Measurements from ENCODE around the gene DUS4L.
"Not testable (repeated sequence)": the region's sequence is repeated elsewhere in the genome, so short reads cannot be mapped to it uniquely, and the experiment has no call there.

DUS4L gene, protein sequence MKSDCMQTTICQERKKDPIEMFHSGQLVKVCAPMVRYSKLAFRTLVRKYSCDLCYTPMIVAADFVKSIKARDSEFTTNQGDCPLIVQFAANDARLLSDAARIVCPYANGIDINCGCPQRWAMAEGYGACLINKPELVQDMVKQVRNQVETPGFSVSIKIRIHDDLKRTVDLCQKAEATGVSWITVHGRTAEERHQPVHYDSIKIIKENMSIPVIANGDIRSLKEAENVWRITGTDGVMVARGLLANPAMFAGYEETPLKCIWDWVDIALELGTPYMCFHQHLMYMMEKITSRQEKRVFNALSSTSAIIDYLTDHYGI

DNA sequence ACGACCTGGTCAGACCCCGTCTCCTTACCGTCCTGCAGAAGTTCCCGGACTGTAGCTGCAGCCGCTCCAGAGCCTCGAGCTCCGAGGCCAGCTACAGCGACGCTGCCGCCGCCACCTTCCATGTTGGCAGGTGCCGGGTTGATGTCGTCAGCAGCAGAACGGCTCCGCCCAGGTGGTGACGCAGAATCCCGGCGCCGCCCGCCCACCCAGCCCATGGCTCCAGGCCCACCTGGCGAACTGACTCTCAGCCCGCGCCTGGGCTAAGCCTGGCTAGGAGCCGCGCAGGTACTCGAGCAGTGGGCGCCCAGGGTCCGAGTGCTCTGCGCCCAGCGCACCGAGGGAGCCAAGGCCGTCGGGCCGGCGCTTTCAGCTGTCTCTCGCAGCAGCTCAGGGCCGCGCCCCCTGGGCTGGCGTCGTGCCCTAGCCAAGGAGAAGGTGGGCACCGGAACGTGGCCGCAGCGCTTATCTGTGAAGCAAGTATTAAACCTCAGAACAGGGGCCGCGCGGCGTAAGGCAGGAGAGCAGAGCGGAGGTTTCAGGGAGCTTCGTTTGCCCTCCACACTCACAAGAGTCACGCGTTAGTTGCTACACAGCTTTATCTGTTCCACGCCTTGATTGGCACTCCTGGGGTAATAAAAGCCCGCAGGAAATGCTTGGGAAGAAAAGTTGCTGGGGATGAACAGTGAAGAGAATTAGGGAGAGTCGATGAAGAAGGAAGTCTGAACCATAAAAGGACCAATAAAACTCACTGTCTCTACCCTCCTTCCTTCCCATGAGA, at the start of gene DUS4L, which contains the start of gene COG5:
Gene DUS4L, plus strand, starts transcription at position 197 of the 778 bp plus-strand sequence. CDS start 3,100 bp downstream, outside the sequence.
Gene COG5, minus strand, starts transcription at position 146 of the 778 bp plus-strand sequence. Its CDS starts 24 bp downstream, at position 122.
- peak; percentile 69 for DNase-seq

DNA sequence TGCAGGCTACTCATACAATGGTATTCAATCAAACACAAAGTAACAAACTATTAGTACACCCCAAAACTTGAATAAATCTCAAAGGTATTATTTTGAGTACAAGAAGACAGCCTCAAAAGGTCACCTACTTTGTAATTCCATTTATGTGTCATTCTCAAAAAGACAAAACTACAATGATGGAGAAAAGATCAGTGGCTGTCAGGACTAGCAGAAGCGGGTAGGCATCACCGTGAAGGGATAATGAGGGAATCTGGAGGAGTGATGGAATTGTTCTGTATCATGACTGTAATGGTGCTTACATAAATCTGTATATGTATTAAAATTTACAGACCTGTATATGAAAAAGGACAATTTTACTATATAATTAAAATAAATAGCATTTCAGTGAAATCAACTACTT, 37.1 kb upstream of the DUS4L start:
- no peak for DNase-seq

DNA sequence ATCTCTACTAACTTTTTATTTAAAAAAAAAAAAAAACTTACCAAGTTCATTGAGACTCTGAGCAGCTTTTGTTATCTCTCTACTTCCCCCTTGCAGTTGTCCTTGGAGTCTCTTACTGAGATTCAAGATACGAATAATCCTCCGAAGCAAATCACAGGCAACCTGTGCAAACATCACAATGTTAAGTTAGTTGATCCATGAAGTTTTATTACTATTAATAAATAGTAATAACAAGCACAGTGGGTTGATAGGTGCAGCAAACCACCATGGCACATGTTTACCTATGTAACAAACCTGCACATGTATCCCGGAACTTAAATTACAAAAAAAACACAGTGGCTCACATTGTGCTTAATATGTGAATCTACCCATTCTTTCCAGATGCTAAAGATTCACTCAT, 36.6 kb upstream of the DUS4L start:
- DNase-seq = no peak

DNA sequence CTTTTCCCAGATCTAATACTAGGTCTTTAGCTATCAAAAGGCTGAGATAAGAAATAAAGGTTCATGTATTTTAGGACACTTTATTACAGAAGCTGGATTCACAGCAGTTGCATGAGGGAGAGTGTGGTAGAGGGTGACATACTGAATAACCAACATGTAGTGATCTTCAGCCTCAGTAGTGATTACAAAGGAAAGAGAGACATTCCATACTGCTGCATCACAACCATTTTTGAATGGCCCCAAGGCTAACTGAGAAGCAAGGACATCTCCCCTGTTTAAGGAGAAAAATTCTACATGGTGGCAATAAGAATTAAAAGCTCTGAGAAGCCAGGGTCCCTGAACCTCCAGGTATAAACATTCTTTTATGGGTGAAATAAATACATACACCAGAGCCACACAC, 35.3 kb upstream of the DUS4L start:
- no peak for DNase-seq

DNA sequence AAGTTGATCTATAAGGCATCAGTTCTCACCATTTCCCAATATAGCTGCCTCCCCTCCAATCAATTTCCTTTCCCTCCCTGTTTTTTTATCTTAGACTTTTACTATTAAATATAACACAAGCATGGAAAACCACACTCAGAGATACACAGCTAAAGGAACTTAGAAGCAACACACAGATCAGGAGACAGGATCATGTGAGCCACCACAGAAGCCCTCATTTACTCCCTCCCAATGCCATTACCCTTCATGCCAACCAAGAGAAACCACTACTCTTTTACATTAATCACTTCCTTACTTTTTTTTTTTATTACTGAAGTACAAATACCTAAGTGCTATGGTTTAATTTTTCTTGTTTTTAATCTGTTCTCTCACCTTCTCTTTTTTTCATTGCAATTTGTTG, 33.0 kb upstream of the DUS4L start:
- no peak for DNase-seq

DNA sequence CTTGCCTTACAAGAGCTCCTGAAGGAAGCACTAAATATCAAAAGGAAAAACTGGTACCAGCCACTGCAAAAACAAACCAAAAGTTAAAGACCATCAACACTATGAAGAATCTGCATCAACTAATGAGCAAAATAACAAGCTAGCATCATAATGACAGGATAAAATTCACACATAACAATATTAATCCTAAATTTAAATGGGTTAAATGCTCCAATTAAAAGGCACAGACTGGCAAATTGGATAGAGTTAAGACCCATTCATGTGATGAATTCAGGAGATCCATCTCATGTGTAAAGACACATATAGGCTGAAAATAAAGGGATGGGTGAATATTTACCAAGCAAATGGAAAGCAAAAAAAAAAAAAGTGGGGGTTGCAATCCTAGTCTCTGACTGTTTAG, 29.6 kb upstream of the DUS4L start:
- DNase-seq = no peak

DNA sequence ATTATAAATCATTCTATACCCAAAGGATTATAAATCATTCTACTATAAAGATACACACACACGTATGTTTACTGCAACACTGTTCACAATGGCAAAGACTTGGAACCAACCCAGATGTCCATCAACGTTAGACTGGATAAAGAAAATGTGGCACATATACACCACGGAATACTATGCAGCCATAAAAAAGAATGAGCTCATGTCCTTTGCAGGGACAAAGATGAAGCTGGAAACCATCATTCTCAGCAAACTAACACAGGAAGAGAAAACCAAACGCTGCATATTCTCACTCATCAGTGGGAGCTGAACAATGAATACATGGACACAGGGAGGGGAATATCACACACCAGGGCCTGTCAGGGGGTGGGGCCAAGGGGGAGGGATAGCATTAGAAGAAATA, 26.5 kb upstream of the DUS4L start:
- not testable (repeated sequence) for DNase-seq

DNA sequence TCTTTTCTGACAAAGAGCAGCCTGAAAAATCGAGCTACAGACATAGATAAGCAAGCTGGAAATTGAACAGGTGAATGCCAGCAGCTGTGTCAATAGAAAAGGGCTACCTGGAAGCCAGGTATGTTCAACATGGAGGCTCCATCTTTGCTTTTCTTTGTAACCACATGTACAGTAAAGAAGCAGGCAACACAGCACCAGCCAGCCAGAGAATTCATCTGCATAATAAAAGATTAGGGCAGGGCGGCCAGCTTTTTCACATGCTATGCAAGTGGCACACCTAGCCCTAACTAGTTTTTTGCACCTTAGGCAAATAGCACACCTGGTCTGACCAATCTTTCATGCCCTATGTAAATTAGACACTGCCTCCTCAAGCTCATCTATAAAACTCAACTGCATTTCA, 25.8 kb upstream of the DUS4L start:
- no peak for DNase-seq

DNA sequence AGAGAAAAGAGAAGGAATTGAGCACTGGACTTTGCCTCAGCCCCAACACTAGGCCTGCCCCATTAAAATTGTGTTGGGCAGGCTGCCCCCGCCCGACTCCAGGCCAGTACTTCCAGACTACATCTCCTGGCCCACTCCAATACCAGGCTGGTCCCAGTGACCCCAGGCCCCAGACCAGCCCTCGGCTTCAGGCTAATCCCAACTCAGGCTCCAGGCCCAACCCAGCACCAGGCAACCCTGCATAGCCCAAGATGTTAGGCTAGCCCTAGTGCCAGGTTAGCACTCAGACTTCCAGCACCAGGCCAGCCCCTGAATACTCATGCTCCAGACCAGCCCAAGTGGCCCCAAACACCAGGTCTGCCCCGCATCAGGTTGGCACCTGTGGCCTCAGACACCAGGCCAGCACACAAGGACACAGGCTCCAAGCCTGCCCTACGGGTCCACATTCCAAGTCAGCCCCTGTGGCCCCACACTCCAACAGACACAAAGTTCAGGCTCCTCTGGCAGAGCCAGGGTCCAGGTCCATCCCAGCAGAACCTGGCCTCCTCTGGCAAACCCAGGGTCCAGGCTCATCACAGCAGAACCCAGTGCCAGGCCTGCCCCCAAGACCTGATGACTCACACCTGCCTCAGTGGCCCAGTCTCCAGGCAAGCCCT, 20.3 kb upstream of the DUS4L start:
- DNase-seq = no peak

DNA sequence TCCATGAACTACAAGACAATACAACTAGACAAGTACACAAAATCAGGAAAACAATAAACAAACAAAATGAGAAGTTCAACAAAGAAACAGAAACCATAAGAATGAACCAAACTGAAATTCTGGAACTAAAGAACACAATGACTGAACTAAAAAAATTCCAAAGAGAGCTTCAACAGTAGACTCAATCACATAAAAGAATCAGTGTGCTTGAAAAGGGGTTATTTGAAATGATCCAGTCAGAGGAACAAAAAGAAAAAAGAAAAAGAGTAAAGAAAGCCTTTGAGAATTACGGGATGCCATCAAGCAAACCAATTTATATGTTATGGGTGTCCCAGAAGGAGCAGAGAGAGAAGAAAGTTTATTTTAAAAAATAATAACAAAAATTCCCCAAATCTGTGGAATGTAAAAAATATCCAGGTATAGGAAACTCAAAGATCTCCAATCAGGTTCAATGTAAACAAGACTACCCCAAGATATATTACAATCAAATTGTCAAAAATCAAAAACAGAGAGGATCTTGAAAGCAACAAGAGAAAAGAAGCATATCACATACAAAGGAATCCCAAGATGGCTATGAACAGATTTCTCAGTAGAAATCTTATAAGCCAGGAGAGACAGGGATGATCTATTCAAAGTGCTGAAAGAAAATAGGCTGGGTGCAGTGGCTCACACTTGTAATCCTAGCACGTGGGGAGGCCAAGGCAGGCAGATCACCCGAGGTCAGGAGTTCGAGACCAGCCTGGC, 18.8 kb upstream of the DUS4L start:
- DNase-seq = no peak

DNA sequence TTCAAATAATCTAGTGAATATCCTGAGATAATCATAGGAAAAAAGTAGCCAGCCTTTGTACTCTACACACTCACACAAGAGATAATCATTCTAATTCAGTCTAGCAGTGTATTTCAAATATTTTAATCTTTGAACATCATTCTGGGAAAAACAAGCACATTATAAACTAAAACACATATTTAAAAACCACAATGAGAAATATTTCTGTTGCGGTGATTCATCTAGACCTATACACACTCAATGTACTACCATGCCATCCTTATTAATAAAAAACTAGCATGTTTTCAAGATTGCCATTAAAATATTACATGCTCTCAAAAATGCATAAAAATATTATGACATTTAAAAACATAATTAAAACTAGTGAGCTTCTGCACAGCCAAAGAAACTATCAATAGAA, 11.8 kb upstream of the DUS4L start:
- no peak for DNase-seq

DNA sequence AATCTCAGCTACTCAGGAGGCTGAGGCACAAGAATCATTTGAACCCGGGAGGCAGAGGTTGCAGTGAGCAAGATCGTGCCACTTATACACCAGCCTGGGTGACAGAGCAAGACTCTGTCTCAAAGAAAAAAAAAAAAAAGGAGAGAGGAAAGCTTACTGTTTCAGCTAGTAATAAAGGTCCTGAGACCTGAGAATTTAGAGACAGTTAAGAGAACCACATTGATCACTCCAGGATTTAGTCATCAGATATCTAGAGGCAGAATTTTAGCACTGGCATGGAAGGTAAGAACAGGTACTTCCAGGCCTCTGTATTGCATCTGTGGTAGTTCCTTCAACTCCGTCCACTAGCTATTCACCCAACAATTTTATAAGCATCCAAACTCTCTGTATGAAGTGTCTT, 7.9 kb upstream of the DUS4L start:
- no peak for DNase-seq

DNA sequence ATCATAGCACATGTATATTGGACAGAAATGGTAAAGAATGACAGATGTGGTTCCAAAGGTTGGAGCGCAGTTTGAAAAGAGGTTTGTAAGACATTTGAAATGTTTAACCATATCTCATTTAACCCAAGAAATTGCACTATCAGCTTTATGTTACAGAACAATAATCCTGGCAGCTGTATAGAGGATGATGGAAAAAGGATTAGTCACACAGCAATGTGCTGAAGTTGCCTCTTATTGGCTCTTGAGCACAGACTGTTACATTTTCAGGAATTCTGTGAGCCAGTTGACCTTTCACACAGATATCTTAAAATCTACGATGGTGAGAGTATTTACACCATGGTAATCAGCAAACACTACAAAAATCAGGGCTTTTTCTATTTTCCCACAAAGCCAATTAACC, 3.9 kb upstream of the DUS4L start:
- DNase-seq = no peak

DNA sequence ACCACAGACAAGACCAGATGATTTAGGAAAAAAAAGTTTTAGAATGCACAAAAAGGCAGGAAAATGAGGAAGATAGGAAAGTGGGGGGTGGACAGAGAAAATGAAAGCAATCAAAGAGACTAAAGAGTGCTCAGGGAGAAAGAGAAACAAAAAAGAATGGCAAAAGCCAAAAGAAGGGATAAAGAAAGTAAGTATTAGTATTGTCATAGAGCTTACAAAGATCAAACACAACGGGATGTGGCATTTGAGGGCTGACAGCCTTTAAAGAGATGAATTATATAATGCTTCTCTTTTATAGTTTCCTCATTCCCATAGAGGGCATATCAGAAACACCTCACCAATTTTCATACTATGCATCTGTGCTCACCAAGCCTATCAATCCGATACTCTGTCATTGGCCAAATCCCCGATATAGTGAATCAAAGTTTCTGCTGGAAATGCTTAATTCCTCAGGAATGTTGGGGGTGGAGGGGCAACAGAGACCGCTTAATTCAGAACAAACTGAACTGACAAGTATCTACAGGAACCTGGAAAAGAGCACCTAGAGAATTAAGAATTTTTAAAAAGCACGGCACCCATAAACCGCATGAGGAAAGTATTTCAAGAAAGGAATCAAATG, 2.8 kb upstream of the DUS4L start:
- DNase-seq = no peak

DNA sequence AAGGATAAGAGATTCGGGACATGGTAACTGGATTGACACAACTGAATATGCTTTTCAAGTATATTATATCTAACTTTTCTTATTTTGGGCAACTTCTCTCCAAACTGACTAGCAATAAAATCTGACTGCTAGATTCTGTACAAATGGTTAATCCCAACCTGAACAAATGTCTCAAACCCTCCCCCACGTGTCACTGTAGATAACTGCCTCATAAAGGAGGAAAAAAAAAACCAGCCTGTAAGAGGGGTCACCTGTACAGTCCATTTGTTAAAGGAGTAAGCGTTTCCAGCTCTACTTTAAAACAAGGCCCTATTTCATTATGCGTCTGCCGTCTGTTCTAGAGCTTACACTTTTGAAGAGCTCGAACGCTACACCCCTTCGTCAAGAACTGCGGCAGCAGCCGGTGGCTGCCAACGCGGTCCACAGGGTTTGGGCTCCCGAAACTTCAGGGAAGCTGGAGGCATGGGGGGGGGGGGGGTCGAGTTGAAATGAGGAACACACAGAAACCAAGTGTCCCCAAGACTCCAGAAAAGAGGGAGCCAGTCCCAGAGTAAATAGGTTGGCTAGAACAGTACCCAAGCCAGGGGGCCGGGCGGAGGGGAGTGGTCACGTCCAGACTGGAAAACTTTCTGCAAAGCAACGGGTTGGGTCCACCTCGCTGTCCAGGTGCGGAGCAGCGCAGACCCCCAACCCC, 543 bp upstream of the DUS4L start:
- DNase-seq = no peak

DNA sequence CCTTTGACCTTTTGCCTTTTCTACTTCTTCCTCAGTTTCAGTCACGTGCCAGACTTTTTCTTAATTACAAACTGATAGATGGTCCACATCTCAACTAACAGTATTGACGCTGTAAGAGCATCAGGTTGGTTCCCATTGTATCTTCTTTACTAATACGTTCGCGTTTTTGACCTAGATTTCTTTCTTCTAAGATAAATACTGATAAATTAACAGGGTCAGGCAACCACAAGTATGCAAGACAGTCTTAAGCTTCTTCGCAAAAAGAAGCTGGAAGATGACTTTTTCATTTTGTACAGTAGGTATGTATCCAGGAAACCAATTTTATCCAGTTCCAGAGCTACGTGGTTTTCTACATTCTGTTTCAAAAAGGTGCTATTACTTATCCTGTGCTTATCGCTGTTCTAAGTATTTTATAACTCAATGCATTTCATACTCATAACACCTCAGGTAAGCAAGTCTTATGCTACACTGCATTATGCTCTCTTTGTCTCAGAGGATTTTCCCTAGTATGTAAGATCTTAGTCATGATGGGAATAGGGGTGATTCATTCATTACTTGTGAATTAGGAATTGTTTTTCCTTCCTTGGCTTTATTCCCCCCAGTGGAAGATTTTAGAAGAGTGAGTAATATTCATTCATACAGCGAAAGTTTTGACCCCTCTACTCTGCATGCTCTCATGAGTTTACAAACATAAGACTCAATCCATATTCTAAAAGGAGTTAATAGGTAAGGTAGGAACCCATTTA, 955 bp downstream of the DUS4L start:
- DNase-seq = no peak

DNA sequence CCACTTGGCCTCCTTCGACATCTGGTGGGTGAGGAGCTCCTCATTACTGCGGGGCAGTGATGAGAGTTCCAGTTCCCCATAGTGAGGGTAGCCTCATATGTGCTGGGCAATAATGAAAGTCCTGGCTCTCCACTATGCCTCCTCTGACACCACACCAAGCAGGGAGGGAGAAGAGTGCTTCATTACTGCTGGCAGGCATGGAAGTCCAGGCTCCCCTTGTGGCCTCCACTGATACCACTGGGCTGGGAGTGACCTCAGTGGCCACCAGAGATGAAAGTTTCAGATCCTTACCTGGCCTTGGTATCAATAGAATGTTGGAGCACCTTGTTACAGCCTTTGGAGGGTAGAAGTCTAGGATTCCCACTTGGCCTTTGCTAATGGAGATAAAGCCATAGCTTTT, 6.5 kb downstream of the DUS4L start:
- DNase-seq = no peak

DNA sequence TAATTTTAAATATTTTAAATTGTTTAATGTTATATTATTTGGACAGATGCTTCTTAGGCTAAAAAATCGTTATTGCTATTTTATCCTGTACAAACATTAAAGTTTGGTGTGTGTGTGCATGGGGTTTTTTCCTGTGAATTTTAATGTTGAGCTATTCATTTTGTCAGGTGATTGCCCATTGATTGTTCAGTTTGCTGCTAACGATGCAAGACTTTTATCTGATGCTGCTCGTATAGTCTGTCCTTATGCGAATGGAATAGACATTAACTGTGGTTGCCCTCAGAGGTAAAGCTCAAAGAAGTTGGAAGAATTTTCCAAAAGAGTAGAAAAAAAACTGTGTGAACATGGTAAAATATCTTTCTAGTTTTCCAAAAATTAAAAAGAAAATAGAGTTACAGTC, 9.8 kb downstream of the DUS4L start:
- DNase-seq = no peak

DNA sequence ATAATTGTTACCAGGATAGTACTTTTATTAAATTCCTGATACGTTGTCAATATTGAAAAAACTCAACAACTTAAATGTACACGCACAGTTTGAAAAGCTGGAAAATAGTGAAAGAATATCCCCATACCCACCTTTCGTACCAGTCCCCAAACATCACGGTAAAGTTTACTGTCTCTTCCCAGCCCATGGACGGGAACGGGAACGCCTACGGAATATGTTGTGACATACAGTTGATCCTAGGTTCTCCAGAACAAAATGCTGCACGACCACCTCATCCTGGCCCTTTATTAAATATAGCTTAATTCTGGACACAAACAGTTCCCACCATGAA, 15.7 kb downstream of the DUS4L start:
- no peak for DNase-seq

DNA sequence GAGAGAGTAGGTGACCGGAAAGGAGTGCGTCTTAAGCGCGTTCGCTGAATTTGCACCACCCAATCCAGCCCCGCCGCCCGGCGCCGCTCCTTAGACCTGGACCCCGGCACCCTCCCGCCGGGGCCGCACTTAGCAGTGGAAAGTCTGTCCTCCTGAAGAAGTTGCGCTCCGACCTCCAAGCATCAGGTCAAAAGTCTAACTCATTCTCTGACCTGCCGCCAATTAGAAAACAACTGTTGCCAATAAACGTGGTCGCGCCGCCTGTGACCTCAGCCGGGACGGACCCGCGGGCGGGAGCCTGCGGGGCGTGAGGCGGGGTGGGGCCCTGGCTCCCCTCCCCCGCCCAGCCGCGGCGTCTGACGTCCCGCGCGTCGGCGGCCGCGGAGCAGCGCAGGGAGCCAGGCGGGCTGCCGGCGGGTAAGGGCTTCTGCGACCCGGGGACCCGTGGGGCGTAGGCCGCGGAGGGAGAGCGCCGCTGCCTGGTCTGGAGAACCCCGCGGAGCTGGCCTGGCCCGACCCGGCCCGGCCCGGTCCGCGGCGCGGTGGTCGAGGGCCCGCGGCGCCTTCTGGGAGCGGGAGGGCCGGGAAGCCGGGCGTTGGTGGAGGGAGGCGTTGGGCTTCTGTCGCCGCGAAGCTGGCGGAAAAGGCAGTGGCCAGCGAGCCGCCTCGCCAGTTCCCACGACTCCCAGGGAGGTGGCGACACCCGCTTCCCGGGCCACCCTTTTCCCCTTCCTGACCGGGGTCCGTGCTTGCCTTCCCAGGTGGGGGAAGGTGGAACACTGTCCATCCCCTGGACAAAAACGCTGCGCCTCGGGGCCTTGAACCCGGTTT, 16.3 kb downstream of the DUS4L start, which contains the start of gene BCAP29:
Gene BCAP29, plus strand, starts transcription at position 362 of the 831 bp plus-strand sequence. CDS start 527 bp downstream, outside the sequence.
- peak; percentile 68 for DNase-seq
